Loucy (cell line): ENCODE data around the gene LPP.

ENCODE experiments used
- CTCF ChIP-seq: fragments of 200-600 bp; sonication (generic); conservative IDR thresholded peaks from 2 replicates; pipeline ENCODE4 v1.5.1; 2014; ENCODE audit warnings: mild to moderate bottlenecking, antibody characterized with exemption, low read length
- EZH2phosphoT487 ChIP-seq: fragments of 200-600 bp; IDR thresholded peaks from 2 replicates; pipeline ENCODE4 v1.6.1; 2018; ENCODE audit warnings: antibody characterized with exemption, mild to moderate bottlenecking, moderate library complexity, borderline replicate concordance

GRCh38 chr3:188686324-188686723, 532.4 kb downstream of the LPP start:
- TF ChIP-seq CTCF = no peak
- no peak for TF ChIP-seq EZH2phosphoT487
